HG03025 (cell line): ENCODE measurements around the gene LMNB1.
"Not testable (repeated sequence)": the region's sequence is repeated elsewhere in the genome, so short reads cannot be mapped to it uniquely, and the experiment has no call there.

Experiments used
- ATAC-seq: cut with Tn5 transposase; IDR thresholded peaks from one replicate; pipeline ENCODE4 v1.9.1; 2021; ENCODE audit warnings: mild to moderate bottlenecking, moderate library complexity; ENCODE audit not compliant: unreplicated experiment, low FRiP score

The LMNB1 gene

DNA sequence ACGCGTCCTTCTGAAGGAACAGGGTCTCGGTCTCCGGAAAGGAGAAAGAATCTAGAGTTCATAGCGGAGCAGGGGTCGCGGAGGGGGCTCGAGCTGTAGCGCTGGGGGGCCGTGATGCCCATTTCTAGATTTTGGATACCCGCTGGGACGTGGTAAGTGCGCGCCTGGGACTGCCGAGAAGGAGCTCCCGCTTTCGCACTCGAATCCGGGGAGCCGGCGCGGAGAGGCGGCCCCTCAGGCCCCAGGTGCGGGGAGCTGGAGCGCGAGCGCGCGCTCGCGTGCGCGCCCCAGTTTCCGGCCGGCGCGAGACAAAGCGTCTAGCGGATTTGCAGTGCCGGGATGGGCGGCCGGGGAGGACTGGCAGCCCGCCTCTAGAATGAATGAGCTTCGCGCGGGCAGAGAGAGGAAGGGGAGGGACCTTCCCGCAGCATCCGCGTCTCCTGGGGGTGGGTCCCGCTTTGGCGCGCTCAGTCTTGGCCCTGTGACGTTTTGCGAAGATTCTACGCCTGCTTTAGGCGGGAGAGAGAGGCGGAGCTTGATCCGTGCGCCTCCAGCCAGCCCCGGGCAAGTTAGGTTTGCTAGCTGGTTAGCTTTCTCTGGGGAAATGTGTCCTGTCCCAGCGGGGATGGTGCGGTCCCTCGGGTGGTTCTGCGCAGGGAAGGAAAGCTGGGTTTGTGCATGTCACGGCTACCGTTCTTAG is 1.2 kb downstream of the LMNB1 start:
- peak; percentile 58 for ATAC-seq

DNA sequence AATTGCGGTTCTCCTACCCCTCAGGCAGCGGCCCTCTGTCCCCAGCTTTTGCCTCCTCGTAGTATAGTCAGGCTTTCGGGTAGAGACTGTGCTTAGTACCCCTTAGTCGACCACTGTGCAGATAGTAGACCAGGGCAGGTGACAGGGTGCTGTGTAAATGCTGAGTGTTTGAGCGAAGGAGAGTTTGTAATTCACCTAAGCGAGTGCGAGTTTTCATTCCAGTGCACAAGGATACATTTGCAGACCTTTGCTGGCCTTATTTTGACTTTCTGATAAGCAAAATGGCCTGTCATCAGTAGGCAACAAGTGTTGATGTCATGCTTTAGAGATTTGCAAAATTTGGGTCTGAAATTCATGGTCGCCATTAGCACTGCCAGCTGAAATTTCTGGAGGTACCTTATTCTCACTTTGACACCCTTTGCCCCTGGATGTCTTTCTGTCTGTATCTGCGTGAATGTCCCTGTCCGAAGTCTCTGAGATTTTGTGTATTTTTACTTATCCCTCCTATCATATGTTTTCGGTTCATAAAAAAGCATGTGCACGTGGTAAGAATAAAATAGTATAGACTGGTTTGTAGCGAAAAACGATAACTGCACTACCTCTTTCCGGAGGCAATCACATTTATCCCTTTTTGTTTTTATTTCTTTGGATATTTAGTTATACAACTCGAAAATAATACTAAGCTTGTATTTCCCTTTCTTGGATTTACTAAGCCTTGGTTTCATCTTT is 1.9 kb downstream of the LMNB1 start:
- ATAC-seq = peak; percentile 8

DNA sequence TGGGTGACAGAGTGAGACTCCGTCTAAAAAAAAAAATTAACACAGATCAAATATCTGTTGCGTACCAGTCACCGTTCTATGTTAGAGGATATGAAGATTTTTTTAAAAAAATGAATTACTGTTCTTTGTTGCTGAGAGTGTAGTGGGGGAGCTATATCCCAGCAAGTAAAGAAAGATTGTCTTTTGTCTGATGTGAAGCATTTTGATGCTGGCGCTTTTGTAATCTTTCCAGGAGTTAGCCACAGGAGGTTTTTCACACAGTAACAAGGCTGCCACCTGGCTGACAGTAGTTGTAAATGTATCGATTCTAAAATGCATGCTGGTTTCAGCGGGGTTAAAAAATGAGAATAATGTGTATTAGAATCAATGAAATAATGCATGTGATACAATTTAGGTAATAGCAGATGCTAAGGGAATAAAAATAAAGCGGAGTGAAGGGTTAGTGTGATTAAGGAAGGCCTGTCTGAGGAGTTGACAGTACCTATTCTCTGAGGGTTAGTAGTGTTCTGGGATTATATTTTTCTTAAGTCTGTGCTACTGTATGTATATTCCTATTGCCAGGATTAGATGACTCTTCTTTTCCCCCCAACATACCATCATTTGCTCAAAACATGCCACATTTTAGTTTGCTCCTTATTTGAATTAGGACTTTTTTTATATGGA is 3.4 kb downstream of the LMNB1 start:
- ATAC-seq = no peak

DNA sequence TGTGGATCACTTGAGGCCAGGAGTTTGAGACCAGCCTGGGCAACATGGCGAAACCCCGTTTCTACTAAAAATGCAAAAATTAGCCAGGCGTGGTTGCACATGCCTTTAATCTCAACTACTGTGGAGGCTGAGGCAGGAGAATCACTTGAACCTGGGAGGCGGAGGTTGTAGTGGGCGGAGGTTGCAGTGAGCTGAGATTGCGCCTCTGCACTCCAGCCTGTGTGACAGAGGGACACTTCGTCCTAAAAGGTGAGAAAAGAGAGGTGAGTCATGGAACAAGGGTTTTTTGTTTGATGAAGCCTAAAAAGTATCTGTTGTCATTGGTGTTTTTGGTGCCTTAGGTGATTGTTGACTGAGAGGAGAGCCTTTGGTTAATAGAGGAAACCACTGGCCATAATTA is 11.5 kb downstream of the LMNB1 start:
- ATAC-seq = not testable (repeated sequence)

DNA sequence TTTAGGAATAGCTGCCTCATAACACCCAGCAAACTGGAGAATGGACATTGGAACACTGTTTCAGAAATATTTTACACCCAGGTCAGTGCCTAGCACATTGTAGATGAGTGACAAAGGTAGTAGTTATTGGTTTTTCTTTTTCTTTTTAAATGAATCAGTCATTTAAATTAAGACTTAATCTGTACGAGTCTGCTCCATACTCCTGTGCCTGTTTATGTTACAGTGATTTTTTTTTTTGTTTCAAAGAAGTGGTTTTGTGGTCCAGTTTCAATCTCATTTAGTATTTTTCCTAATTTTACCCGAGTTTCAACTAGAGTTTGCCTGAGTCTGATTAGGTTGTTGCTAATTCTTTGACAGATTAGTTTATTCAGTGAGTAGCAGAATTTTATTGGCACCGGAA is 16.2 kb downstream of the LMNB1 start:
- no peak for ATAC-seq

DNA sequence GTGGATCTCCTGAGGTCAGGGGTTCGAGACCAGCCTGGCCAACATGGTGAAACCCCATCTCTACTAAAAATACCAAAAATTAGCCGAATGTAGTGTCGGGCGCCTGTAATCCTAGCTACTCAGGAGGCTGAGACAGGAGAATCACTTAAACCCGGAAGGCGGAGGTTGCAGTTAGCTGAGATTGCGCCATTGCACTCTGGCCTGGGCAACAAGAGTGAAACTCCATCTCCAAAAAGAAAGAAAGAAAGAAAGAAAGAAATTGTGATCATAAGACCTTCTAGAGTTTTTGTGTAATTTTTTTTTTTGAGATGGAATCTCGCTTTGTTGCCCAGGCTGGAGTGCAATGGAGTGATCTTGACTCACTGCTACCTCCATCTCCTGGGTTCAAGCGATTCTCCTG is 16.7 kb downstream of the LMNB1 start:
- not testable (repeated sequence) for ATAC-seq

DNA sequence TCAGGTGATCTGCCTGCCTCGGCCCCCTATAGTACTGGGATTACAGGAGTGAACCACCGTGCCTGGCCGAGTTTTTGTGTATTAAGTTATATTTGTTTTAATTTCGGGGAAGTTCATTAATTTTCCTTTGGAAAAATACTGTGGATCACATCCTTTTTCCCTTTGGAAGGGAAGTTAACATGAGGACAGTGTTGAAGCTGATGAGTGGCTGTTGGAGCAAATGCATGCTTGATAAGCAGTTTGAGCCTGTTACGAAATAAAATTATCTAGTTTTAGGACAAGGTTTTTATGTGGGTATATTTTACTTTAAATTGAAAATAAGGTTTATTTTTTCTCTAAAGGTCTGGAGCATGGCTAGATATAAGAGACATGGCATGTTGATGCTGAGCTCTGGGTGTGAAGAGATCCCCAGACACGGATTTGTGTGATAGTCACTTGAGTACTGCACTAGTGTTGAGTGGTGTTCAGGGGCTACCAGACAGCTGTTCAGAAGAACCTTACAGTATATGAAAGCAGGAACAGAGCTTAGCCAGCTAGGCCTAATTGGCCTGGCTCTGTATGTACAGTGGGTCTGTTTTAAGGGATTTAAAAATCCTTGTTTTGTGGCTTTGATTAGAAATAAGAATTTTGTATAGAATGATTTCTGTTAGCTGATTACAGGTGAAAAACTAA is 17.4 kb downstream of the LMNB1 start:
- peak; percentile 48 for ATAC-seq

DNA sequence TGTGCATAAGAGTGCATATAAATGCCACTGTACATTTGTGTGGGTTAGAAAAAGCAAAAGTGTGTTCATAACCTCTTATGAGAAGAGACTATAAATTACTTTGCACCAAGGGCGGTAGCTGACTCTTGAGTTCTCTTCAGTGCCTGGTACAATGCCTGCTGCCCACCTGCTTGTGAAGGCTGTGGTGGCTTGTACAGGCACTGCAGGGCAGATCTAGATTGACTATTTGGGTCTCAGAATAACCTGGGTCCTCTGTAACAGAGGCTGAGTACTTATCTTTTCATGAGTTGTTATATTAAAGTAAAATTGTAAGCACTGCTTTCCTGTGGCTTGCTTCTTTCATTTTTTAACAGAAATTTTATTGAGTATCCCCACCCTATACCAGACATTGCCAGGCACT is 22.8 kb downstream of the LMNB1 start:
- no peak for ATAC-seq

DNA sequence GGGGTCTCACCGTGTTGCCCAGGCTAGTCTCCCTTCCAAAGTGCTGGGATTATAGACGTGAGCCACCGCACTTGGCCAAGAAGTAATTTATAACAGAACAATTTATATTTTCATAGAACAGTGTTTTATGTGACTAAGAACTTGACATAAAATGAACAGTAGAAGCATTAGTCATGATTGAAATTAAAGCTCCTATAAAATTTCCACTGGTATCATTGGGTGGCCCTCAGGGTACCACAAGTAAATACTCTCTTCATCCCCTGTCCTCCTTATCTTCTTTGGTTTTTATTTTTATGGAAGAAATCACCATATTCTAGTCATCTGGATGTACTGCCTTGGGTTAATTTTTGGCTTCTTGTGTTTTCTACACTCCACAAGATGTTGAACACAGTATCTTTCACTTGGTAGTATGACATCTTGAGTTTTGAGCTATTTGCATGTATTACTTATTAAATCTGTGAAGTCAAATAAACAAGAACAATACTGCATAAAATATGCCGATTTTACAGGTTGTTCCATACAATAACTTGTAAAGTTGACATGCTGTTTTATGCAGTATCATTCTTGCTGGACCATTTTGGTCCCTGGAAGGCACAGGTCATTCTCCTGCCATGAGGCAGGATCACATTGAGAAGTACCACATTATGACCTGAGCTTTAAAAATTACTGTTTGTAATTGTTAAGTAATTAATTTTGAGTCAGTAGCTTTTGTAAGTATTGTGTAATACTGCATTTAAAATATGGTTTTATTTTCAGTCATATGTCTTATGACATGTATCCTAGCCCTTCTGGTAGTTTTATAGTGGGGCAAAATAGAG is 24.4 kb downstream of the LMNB1 start:
- ATAC-seq = no peak

DNA sequence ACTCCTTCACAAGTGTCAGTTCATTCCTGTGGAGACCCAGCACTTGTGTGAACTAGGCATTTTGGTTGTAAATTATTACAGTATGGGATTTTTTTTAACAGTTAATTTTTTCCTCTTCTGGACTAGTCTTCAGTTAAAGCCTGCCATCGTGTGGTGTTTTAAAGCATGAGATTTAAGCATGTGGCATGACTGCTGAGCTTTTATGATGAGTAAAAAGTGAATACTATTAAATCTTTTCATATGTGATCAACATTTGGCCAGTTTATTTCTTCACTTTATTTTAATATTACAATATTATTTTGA is 25.0 kb downstream of the LMNB1 start:
- ATAC-seq = no peak

DNA sequence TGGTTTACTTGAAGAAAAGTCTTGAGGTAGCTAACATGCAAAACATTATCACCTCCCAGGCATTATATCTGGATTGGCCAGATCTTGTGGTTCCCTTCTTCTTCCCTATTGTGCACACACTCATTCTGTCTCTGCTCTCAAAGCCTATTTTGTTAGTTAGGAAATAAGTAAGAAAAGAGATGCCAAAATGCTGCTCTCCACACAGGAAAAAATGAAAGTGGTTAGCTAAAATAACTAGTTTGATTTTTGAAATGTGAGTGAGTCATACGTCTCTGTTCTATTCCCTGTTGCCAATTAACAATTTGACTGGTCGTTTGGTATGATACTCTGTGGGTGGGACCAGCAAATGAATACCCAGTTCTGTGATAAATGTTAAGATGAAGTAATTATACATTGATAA is 28.1 kb downstream of the LMNB1 start:
- no peak for ATAC-seq

DNA sequence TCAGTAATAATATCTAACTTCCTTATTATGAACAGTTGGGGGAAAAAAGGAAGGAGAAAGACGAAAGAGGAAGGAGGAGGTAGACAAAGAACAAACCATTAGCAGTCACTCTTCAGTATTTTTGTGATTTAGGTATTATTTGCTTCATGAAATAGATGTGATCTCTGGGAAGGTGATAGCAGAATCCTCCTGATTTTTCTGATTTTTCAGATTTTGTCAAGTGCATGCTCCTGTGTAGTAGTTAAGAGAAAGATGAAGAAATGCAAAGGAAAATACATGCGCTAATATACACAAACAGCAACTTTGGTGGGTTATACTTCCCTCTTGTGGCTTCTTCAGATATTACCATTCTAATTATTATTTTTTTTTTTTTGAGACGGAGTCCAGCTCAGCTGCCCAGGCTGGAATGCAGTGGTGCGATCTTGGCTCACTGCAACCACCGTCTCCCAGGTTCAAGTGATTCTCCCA is 31.6 kb downstream of the LMNB1 start:
- no peak for ATAC-seq

DNA sequence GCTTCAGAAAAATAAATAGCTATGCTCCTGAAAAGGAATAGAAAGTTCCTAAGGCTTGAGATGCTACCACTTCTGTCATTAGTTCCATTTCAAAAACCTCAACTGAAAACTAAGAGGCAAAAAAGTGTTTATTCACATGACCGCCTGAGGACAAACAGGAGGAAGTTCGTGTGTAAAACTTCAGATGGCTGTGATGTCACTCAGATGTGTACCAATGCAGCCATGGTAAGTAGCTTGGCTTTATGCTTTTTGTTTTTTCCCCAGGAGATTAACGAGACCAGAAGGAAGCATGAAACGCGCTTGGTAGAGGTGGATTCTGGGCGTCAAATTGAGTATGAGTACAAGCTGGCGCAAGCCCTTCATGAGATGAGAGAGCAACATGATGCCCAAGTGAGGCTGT is 33.0 kb downstream of the LMNB1 start:
- ATAC-seq = no peak

DNA sequence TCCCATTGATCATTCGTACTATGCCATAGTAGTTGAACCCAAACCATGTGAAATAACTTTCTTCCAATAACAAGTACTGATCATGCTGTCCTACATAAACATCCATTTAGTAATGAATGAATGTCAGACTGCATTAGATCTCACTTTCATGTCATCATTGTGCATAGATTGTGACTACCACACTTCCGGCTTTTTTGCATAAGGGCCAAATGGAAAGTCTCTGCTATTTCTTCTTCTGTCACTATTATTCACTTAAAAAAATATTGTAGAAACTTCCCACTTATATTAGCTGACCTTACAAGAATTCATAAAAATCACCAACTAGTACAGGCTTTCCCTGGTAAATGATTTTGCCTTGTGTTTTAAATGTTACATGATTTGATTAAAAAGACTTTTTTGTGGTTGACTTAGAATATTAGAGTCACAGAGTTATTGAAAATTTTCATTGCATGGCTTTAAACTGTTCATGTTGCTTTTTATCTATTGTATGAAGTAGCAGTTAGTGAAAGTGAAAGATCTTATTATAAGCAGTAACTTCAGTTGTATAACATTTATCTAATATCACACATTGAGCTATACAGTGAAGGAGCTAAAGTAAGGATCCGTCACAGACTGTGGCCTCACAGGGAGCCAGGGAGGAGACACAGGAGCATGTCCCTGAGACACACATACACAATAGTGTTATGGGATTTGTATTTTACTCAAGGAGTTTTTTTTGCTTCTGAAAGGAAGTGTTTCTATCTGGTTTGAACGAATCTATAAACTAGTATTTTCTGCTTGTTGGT is 33.9 kb downstream of the LMNB1 start:
- no peak for ATAC-seq

DNA sequence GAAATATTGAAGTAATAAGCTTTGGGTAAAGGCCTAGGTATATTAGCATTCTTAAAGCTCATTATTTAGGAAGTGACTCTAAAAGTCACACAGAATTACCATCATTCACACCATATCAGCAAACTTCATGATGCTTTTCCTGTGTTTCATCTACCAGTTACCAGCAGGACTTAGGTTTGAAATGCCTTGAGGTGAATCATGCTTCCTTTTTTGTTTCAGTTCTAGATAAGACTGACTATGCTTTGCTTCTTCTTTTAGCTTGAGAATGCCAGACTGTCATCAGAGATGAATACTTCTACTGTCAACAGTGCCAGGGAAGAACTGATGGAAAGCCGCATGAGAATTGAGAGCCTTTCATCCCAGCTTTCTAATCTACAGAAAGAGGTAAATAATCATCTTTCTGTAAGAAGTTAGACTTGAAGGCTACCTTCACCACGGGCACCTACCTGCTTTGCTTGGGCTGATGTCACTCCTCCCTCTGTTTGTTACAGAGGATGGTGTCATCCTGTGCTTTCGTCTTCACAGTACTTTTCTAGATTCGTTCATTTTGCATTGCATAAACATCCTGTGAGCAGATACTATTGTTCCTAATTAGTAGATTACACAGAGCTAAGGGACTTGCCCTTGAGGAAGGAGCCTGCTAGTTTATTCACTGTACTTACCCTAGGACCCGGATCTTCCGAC is 34.7 kb downstream of the LMNB1 start:
- no peak for ATAC-seq

DNA sequence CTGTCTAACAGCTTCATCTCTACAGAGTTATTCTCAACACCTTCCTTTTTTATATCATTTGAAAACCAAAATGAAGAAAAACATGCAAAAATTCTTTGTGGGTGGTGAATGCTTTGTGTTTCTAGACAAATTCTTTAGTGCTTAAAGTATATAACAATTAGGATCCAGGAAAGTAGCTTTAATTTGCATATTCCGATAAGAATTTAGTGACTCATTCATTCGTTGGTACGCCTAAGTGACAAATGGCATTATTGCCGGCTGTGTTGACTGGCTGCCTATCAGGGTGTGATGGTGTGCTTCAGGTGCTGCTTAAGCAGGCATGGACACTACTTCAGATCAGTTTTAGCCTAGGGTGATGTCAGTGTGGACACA is 35.2 kb downstream of the LMNB1 start:
- no peak for ATAC-seq

DNA sequence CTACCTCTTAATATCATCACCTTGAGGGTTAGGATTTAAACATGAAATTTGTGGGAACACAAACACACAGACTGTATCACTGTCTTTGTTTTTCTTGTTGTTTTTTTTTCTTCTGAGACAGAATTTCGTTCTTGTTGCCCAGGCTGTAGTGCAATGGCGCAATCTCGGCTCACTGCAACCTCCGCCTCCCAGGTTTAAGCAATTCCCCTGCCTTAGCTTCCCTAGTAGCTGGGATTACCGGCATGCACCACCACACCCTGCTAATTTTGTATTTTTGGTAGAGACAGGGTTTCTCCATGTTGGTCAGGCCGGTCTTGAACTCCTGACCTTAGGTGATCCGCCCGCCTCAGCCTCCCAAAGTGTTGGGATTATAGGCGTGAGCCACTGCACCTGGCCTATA is 36.9 kb downstream of the LMNB1 start:
- not testable (repeated sequence) for ATAC-seq

DNA sequence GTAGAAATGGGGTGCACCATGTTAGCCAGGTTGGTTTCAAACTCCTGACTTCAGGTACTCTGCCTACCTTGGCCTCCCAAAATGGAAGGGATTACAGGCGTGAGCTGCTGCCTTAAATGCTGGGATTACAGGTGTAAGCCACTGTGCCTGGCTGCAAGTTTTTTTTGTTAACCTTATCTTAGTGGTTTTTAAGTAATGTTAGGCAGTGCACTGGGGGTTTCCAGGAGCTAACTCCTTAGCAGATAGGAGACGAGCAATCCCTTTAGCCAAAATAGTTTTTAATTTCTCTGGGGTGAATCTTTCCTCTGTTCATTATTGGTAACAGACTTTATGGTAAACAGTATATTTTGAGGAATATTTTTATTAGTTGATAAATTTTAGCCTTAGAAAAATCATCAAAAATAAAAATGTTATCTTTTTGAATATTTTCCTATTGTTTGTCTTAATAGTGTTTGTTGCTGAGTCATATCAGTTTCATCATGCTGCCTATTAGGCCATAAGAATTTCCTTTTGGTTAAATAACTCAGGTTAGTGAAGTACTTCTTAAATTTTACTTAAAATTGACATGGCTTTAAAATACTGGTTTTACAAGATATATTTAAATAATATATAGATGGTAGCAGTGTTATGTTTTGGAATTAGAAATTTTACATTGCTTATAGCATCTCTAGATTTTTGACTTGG is 37.9 kb downstream of the LMNB1 start:
- ATAC-seq = no peak

DNA sequence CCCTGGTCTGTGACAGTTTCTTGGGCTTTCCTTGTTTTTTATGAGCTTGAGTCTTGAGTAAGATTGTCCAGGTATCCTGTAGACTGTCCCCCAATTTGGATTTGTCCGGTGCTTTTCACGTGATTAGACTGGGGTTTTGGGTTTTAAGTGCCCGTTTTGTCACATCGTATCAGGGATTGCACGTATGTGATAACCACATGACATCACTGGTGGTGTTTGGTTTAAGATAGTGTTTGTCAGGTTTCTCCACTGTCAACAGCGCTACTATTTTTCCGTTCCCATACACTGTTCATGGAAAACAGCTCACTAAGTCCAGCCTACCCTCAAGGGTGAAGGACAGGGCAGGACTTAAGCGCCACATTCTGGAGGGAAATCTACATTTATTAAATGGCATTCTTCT is 39.7 kb downstream of the LMNB1 start:
- ATAC-seq = no peak
